ENCODE results near the gene ART4.

GRCh38 chr12:14884458-14884878 lies 41.1 kb upstream of the ART4 start:
- TF ChIP-seq CTCF (IDR thresholded peaks at IDR 0.05) (no peak), POLR2A (IDR thresholded peaks at IDR 0.05) (no peak), POLR2AphosphoS5 (IDR thresholded peaks at IDR 0.05) (peak; percentile 54)

Data from prostate gland (tissue), 2 donors.